HTR-8/SVneo (cell line): ENCODE data around the gene LARGE1.

ENCODE experiments used
- DNase-seq: peaks from one replicate; pipeline ENCODE4 v3.0.0; 2011; ENCODE audit warnings: low spot score, mixed read lengths; ENCODE audit not compliant: insufficient read length
- FAIRE-seq: peaks from 2 replicates; lab custom pipeline; 2011; peaks lifted over from hg19 to GRCh38; lab: Jason Lieb, UNC

The LARGE1 gene

GRCh38 chr22:33542722-33543121 is 377.6 kb downstream of the LARGE1 start:
- FAIRE-seq, result no peak

DNA sequence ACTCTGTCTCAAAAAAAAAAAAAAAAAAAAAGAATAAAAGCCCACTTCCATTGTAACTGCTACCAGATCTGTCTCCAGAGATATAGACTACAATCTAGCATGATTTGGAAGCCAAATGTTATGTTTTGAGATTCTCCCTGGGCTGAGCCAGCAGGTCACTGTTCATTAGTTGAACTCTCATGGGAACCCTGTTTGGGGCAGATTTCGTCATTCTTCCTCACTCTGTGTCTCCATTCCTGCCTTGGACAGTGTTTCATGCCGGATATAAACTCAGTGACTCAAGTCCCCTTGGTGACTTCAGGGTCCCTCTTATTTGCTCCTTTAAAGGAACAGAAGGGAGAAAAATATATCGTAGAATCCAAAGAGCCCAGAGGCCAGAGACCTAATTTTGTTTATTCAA is 378.1 kb downstream of the LARGE1 start:
- no peak for DNase-seq

More at GRCh38 chr22:33542722-33543121, 377.6 kb downstream of the LARGE1 start:
- no peak for DNase-seq

DNA sequence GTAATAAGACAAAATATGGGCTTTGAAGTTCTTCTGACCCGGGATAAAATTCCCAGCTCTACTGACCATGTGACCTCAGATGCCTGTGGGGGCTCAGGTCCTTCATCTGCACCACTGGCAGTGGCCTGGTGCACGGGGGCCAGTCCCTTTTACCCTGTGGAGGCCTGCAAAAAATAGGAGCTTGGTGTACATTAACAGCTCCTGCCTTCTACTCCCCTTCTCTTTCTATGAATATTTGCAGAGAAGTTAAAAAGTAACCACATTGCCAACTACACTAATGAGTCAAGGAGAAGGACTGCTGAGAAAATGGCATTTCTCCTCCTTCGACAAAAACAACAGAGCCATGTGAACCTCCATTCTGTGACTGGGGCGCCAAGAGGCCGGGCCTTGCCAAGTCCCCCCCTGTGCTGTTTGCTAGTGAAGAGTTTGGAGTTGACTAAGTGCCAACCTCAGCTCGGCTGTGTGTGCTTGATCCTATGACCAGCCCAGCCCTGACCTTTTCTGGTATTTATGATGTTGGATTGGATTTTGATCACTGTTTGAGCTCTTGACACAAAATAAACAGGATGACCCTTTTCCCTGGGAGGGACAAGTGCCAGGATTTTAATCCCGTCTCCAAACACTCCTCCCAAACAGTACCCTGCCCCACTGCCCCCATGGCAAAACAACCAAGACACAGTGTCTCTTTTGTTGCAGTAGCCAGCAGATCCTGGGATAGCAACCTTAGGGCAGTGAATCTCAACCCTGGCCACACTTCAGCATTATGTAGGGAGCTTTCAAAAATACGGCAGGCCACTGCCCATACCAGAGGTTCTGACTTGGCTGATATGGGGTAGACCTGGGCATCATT is 380.1 kb downstream of the LARGE1 start:
- DNase-seq (no peak), FAIRE-seq (no peak)

More for the DNA sequence above, 378.1 kb downstream of the LARGE1 start:
- FAIRE-seq, result no peak

GRCh38 chr22:33539202-33539901 is 380.9 kb downstream of the LARGE1 start:
- FAIRE-seq, result no peak
- no peak for DNase-seq

- FAIRE-seq (no peak), DNase-seq (no peak)
Measured at GRCh38 chr22:33538277-33538885, 381.9 kb downstream of the LARGE1 start.

DNA sequence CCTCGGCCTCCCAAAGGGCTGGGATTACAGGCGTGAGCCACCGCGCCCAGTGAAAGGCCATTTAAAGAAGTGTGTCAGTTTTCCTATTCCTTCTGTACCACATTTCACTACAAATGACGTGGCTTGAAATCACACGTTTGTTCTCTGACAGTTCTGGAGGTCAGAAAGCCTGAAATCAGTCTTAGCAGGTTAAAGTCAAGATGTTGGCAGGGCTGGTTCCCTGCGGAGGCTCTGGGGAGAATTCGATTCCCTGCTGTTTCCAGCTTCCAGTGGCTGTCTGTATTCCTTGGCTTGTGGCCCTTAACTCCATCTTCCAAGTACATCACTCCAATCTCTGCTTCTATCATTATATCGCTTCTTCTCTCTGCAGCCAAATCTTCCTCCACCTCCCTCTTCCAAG is 383.2 kb downstream of the LARGE1 start:
- DNase-seq (no peak), FAIRE-seq (no peak)

GRCh38 chr22:33535937-33536875 is 384.1 kb downstream of the LARGE1 start:
- FAIRE-seq, result no peak
- DNase-seq, result no peak

- no peak for DNase-seq
- no peak for FAIRE-seq
Measured at GRCh38 chr22:33529424-33530113, 390.7 kb downstream of the LARGE1 start.

- DNase-seq, result no peak
- FAIRE-seq, result no peak
Measured at GRCh38 chr22:33528183-33528582, 392.1 kb downstream of the LARGE1 start.

DNA sequence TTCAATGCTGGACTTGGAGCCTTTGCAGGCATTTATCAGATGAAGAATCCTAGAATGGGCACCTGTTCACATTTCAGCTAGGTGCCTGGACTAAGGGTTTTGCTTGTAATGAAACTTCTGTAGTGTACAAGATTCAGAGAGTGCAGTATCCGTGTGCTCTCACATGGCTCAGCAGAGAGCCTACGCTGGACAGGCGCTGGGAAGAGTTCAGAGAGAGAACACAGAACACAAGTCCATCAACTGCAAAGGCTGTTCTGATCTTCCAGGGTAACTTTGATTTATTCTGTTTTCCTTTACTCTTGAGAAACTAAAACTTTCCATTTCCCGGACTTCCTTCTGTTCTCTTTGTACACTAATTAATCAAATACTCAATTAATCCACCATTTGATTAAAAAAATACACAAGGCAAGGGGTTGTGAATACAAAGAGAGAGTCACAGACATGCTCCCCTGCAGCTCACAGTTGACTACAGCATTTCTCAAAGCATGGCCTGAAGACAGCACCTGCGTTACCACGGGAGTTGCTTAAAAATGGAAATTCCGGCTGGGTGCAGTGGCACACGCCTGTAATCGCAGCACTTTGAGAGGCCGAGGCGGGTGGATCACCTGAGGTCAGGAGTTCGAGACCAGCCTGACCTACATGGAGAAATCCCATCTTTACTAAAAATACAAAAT is 393.7 kb downstream of the LARGE1 start:
- DNase-seq, result no peak
- no peak for FAIRE-seq

GRCh38 chr22:33524511-33525260 is 395.6 kb downstream of the LARGE1 start:
- no peak for DNase-seq
- no peak for FAIRE-seq

- FAIRE-seq (no peak), DNase-seq (no peak)
Measured at GRCh38 chr22:33521879-33522665, 398.2 kb downstream of the LARGE1 start.

DNA sequence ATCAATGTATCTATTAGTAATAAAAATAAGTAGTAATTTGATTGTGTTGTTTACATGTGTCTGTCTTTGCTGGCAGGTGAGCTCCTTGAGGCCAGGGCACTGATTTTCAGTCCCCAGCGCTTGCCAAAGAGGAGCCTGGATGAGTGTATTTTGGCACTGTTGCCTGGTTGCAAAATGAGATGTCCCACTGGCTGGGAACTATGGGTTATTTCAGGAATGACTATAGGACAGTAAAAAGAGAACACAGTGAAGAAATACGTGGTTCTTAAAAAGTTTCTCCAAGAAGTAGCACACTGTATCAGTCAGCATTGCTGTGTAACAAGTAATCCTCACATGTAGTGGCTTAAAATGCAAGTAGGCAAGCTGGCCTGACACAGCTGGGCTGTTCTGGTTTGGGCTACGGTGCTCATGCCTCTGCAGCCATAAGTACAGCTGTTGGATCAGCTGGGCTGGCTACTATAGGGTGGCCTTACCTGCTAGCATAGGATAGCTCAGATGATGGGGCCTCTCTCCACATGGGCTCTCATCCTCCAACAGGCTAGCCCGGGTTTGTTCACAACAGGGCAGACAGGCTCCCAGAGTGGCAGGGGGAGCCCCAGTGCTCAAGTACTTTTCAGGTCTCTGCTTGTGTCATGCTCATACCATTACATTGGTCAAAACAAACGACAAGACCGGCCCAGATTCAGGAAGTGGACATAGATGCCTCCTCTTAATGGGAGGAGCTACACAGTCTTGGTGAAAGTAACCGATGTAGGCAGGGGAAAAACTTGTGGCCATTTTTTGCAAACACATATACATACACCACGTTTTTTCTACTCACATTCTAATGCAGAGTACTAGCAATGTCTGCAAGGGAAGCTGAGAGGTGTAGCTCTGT is 399.1 kb downstream of the LARGE1 start:
- DNase-seq (no peak), FAIRE-seq (no peak)

GRCh38 chr22:33519974-33520903 is 400.0 kb downstream of the LARGE1 start:
- FAIRE-seq (no peak), DNase-seq (no peak)
